Neutrophil (primary cell): ENCODE measurements around the gene PLA2R1.

Source experiments
- H3K27ac ChIP-seq: fragments of 200-600 bp; sonication (generic); 2 replicates; pipeline ENCODE4 v1.5.1; 2016; ENCODE audit warnings: mild to moderate bottlenecking, moderate library complexity
- H3K27me3 ChIP-seq: fragments of 200-600 bp; sonication (generic); 2 replicates; pipeline ENCODE4 v1.6.0; 2016; ENCODE audit warnings: mild to moderate bottlenecking
- H3K36me3 ChIP-seq: fragments of 200-600 bp; sonication (generic); 2 replicates; pipeline ENCODE4 v1.5.1; 2017
- H3K4me1 ChIP-seq, 2 experiments: fragments of 200-600 bp in 1 of 2; sonication (generic) in 1 of 2; 1 replicate in 1 of 2; 2 replicates in 1 of 2; pipeline versions ENCODE4 v1.5.1 to v1.6.1; 2013 to 2016; ENCODE audit warnings: low read depth in 1 of 2, low read length in 1 of 2, mild to moderate bottlenecking in 1 of 2, moderate library complexity in 1 of 2; ENCODE audit not compliant: control insufficient read depth in 1 of 2, insufficient read depth in 1 of 2
- H3K4me3 ChIP-seq, 2 experiments: fragments of 200-600 bp in 1 of 2; sonication (generic) in 1 of 2; 1 replicate in 1 of 2; 2 replicates in 1 of 2; pipeline ENCODE4 v1.5.1; 2013 to 2016; ENCODE audit warnings: low read depth in 1 of 2, low read length in 1 of 2, mild to moderate bottlenecking in 1 of 2, moderate library complexity in 1 of 2
- H3K9me3 ChIP-seq: fragments of 200-600 bp; sonication (generic); 2 replicates; pipeline ENCODE4 v1.5.1; 2016
- CTCF ChIP-seq: fragments of 200-600 bp; sonication (generic); IDR thresholded peaks from 2 replicates; pipeline ENCODE4 v1.5.1; 2016; ENCODE audit warnings: antibody characterized with exemption

PLA2R1 gene

GRCh38 chr2:159959136-159959535 lies 103.3 kb downstream of the PLA2R1 start:
- no peak for TF ChIP-seq CTCF
- H3K4me1 ChIP-seq: no peaks in the 10 kb centered on the region
- H3K4me3 ChIP-seq: no peak overlapping the region
- H3K27ac ChIP-seq: no peak overlapping the region
- no peaks in the 10 kb centered on the region for H3K9me3 ChIP-seq
- no peaks in the 10 kb centered on the region for H3K27me3 ChIP-seq
- no peaks in the 10 kb centered on the region for H3K36me3 ChIP-seq

DNA sequence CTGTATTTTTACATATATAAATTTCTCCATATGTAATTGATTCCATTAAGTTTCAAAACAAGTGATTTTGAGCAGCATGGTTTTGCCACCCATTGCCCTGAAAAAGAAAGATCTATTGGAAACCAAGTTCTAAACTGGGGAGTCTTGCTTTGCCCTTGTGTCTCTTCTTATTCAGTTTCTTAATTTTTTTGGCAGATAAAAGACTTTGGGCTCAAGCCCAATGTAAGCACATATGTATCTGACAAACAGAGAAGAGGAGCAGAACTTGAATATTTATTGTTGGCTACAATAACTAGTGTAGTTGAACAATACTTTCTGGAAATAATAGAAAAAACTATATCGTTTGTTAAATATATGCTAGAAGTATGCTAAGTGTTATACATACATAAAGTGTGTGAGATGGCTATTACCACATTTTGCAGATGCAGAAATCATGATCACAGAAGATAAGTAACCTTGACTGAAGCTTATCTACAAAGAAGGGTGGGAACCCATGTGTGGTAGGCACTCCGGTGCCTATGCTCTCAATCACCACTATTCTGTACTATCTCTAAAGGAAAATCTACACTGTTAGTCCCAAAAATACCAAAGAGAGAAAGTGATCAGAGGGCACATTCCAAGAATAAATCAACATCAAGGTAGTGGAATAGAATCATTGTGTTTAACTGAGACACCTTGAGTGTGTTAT lies 109.1 kb downstream of the PLA2R1 start:
- H3K4me3 ChIP-seq: no peak overlapping the region
- H3K9me3 ChIP-seq: no peaks in the 10 kb centered on the region
- no peaks in the 10 kb centered on the region for H3K4me1 ChIP-seq
- H3K27me3 ChIP-seq: no peaks in the 10 kb centered on the region
- no peaks in the 10 kb centered on the region for H3K36me3 ChIP-seq
- no peak overlapping the region for H3K27ac ChIP-seq
- TF ChIP-seq CTCF: no peak

- Histone ChIP-seq H3K36me3 (no peaks in the 10 kb centered on the region), H3K27me3 (no peaks in the 10 kb centered on the region), H3K4me1 (no peaks in the 10 kb centered on the region), H3K9me3 (no peaks in the 10 kb centered on the region), H3K4me3 (no peak overlapping the region), H3K27ac (no peak overlapping the region)
- TF ChIP-seq CTCF: no peak
Measured at GRCh38 chr2:159946326-159946999, 116.0 kb downstream of the PLA2R1 start.

GRCh38 chr2:159944874-159945273 lies 117.5 kb downstream of the PLA2R1 start:
- H3K27ac ChIP-seq: no peak overlapping the region
- no peaks in the 10 kb centered on the region for H3K36me3 ChIP-seq
- no peaks in the 10 kb centered on the region for H3K27me3 ChIP-seq
- no peak for TF ChIP-seq CTCF
- H3K4me3 ChIP-seq: no peak overlapping the region
- H3K9me3 ChIP-seq: no peaks in the 10 kb centered on the region
- H3K4me1 ChIP-seq: no peaks in the 10 kb centered on the region

- no peak overlapping the region for H3K27ac ChIP-seq
- no peak for TF ChIP-seq CTCF
- H3K36me3 ChIP-seq: no peaks in the 10 kb centered on the region
- H3K27me3 ChIP-seq: no peaks in the 10 kb centered on the region
- H3K9me3 ChIP-seq: no peaks in the 10 kb centered on the region
- no peak overlapping the region for H3K4me3 ChIP-seq
- H3K4me1 ChIP-seq: no peaks in the 10 kb centered on the region
Measured at GRCh38 chr2:159942146-159942545, 120.3 kb downstream of the PLA2R1 start.
